Measurements from ENCODE around the gene RGS9. TPM values are rescaled to one million over a fixed set of nuclear protein-coding genes. Genes with fewer than 3 reads are reported as not detected.

The RGS9 gene
- total and polyA plus RNA-seq, 2 experiments from 2014 or later: 3.1 to 3.3 TPM

- TF ChIP-seq EZH2 (IDR thresholded peaks at IDR 0.05; ENCODE audit: borderline replicate concordance) (no peak), EZH2phosphoT487 (IDR thresholded peaks at IDR 0.05; ENCODE audit: low read depth, severe bottlenecking, unreplicated experiment) (no peak), CTCF (IDR thresholded peaks at IDR 0.05; ENCODE audit: poor library complexity) (no peak)
- H3K79me2 ChIP-seq: no peaks in the 10 kb centered on the region
- no peak overlapping the region for H3K4me2 ChIP-seq
- H3K9me2 ChIP-seq (replicated peaks; ENCODE audit: insufficient read depth): no peaks in the 10 kb centered on the region
- no peak overlapping the region for H3K27ac ChIP-seq
- H4K20me1 ChIP-seq (ENCODE audit: insufficient read depth, poor library complexity, severe bottlenecking): no peaks in the 10 kb centered on the region
- no peak for DNase-seq (ENCODE audit: low spot score)
- 88% methylated on average over 8 of the region's 8 CpGs for WGBS (ENCODE audit: low lambda C conversion rate, missing lambda C conversion rate)
- no peak overlapping the region for H3K4me3 ChIP-seq
- no peaks in the 10 kb centered on the region for H3K9me3 ChIP-seq (ENCODE audit: low read depth)
- H3K27me3 ChIP-seq: no peaks in the 10 kb centered on the region
- H3K4me1 ChIP-seq (ENCODE audit: insufficient read depth): no peaks in the 10 kb centered on the region
- no peaks in the 10 kb centered on the region for H3K36me3 ChIP-seq (replicated peaks; ENCODE audit: insufficient read depth, low read depth)
- no peak overlapping the region for H2AFZ ChIP-seq
Observed at GRCh38 chr17:65167566-65167965, 30.4 kb downstream of the RGS9 start.

GRCh38 chr17:65169691-65170090 lies 32.5 kb downstream of the RGS9 start:
- no peaks in the 10 kb centered on the region for H3K4me1 ChIP-seq (ENCODE audit: insufficient read depth)
- no peak overlapping the region for H2AFZ ChIP-seq
- WGBS (ENCODE audit: low lambda C conversion rate, missing lambda C conversion rate): 100% methylated on average over 3 of the region's 3 CpGs
- H3K27me3 ChIP-seq: no peaks in the 10 kb centered on the region
- H3K36me3 ChIP-seq (replicated peaks; ENCODE audit: insufficient read depth, low read depth): no peaks in the 10 kb centered on the region
- TF ChIP-seq EZH2phosphoT487 (IDR thresholded peaks at IDR 0.05; ENCODE audit: low read depth, severe bottlenecking, unreplicated experiment) (no peak), CTCF (IDR thresholded peaks at IDR 0.05; ENCODE audit: poor library complexity) (no peak), EZH2 (IDR thresholded peaks at IDR 0.05; ENCODE audit: borderline replicate concordance) (no peak)
- no peaks in the 10 kb centered on the region for H3K9me3 ChIP-seq (ENCODE audit: low read depth)
- no peaks in the 10 kb centered on the region for H3K9me2 ChIP-seq (replicated peaks; ENCODE audit: insufficient read depth)
- no peaks in the 10 kb centered on the region for H3K79me2 ChIP-seq
- H4K20me1 ChIP-seq (ENCODE audit: insufficient read depth, poor library complexity, severe bottlenecking): no peaks in the 10 kb centered on the region
- no peak overlapping the region for H3K4me3 ChIP-seq
- no peak for DNase-seq (ENCODE audit: low spot score)
- no peak overlapping the region for H3K27ac ChIP-seq
- H3K4me2 ChIP-seq: no peak overlapping the region

- H4K20me1 ChIP-seq (ENCODE audit: insufficient read depth, poor library complexity, severe bottlenecking): no peaks in the 10 kb centered on the region
- H3K27me3 ChIP-seq: no peaks in the 10 kb centered on the region
- H3K9me2 ChIP-seq (replicated peaks; ENCODE audit: insufficient read depth): no peaks in the 10 kb centered on the region
- H3K4me3 ChIP-seq: no peak overlapping the region
- no peak overlapping the region for H3K27ac ChIP-seq
- TF ChIP-seq EZH2phosphoT487 (IDR thresholded peaks at IDR 0.05; ENCODE audit: low read depth, severe bottlenecking, unreplicated experiment): no peak
- TF ChIP-seq CTCF (IDR thresholded peaks at IDR 0.05; ENCODE audit: poor library complexity): no peak
- TF ChIP-seq EZH2 (IDR thresholded peaks at IDR 0.05; ENCODE audit: borderline replicate concordance): no peak
- DNase-seq (ENCODE audit: low spot score): no peak
- H3K9me3 ChIP-seq (ENCODE audit: low read depth): no peaks in the 10 kb centered on the region
- H3K36me3 ChIP-seq (replicated peaks; ENCODE audit: insufficient read depth, low read depth): no peaks in the 10 kb centered on the region
- no peak overlapping the region for H3K4me2 ChIP-seq
- no peak overlapping the region for H2AFZ ChIP-seq
- H3K79me2 ChIP-seq: no peaks in the 10 kb centered on the region
- no peaks in the 10 kb centered on the region for H3K4me1 ChIP-seq (ENCODE audit: insufficient read depth)
- 84% methylated on average over 10 of the region's 10 CpGs for WGBS (ENCODE audit: low lambda C conversion rate, missing lambda C conversion rate)
Observed at GRCh38 chr17:65170839-65171238, 33.7 kb downstream of the RGS9 start.

GRCh38 chr17:65171752-65172151 lies 34.6 kb downstream of the RGS9 start:
- no peaks in the 10 kb centered on the region for H3K4me1 ChIP-seq (ENCODE audit: insufficient read depth)

More at GRCh38 chr17:65171752-65172151, 34.6 kb downstream of the RGS9 start:
- Histone ChIP-seq H3K4me2 (no peak overlapping the region), H3K79me2 (no peaks in the 10 kb centered on the region), H3K27ac (no peak overlapping the region), H3K36me3 (replicated peaks; ENCODE audit: insufficient read depth, low read depth) (no peaks in the 10 kb centered on the region), H4K20me1 (ENCODE audit: insufficient read depth, poor library complexity, severe bottlenecking) (no peaks in the 10 kb centered on the region), H2AFZ (no peak overlapping the region), H3K27me3 (no peaks in the 10 kb centered on the region), H3K9me2 (replicated peaks; ENCODE audit: insufficient read depth) (no peaks in the 10 kb centered on the region), H3K9me3 (ENCODE audit: low read depth) (no peaks in the 10 kb centered on the region), H3K4me3 (no peak overlapping the region)
- DNase-seq (ENCODE audit: low spot score): no peak
- 84% methylated on average over 4 of the region's 4 CpGs for WGBS (ENCODE audit: low lambda C conversion rate, missing lambda C conversion rate)
- no peak for TF ChIP-seq CTCF (IDR thresholded peaks at IDR 0.05; ENCODE audit: poor library complexity)
- TF ChIP-seq EZH2 (IDR thresholded peaks at IDR 0.05; ENCODE audit: borderline replicate concordance): no peak
- TF ChIP-seq EZH2phosphoT487 (IDR thresholded peaks at IDR 0.05; ENCODE audit: low read depth, severe bottlenecking, unreplicated experiment): no peak
